ENCODE data around the gene CBX4. TPM values are rescaled to one million over a fixed set of nuclear protein-coding genes. Genes with fewer than 3 reads are reported as not detected.

Gene CBX4
- total RNA-seq, 1 experiment from 2014 or later = 3.3 TPM

DNA sequence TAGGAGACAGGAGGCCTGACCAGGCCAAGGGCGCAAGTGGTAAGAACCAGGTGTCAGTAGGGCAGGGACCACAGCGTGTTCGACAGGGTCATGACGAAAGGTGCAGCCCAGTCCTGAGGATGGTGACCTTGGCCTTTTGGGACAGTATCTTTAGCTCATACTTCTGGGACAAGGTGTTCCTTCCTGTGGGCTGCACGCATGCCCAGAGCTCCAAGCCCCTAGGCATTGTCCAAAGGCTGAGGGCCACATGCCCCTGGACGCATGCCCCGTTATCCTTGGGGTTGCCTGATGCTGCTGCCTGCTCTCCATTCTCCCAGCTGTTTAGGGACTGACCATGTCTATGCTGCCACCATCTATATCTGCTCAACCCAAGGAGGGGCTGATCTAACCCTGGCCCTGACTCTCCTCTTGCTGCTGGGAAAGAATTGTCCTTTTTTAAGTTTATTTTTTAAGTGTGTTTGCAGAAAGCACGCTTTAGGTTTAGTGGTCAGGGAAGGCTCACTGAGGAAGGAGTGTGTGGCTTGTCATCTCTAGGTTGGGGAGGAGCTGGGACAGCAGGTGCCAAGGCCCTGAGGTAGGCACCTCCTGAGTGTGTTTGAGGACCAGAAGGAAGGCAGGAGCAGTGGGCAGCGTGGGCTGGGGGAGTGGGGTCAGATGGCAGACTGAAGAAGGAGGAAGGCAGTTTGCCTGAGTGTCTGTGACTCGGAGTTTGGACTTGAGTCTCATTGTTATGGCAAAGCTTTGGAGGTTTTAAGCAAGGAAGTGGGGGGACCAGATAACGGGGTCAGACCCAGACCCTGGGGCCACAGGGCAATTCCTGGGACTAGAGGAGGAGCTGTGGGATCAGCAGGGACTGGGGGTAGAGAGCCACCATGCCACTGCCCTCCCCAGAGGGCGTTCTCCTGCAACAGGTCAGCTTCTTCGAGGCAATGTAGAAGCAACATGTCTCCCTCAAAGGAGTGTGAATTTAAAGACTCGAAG is 15.1 kb upstream of the CBX4 start:
- Mint-ChIP-seq H3K36me3 (no peaks in the 10 kb centered on the region), H3K9me3 (no peaks in the 10 kb centered on the region), H3K4me3 (no peak overlapping the region), H3K27me3 (ENCODE audit: low read depth) (peaks cover under 1% of the 10 kb centered on the region), H3K27ac (no peak overlapping the region), H3K4me1 (peaks cover 3% of the 10 kb centered on the region)
- DNase-seq (ENCODE audit: low spot score) (no peak), ATAC-seq (no peak)
- POLR2A ChIA-PET = interaction anchor here (1.1 kb wide), 1 partner anchor 17 kb away, joined by 3 read pairs; no protein-coding TSS in a partner anchor
- TF ChIP-seq ZNF396 (CRISPR knock-in tag; IDR thresholded peaks at IDR 0.05; ENCODE audit: borderline replicate concordance) = no peak
- no peak for TF ChIP-seq TEAD4 (CRISPR knock-in tag; IDR thresholded peaks at IDR 0.05)
- no peak for TF ChIP-seq RELA (CRISPR knock-in tag; IDR thresholded peaks at IDR 0.05; ENCODE audit: borderline replicate concordance)
- TF ChIP-seq ZNF138 (CRISPR knock-in tag; conservative IDR thresholded peaks at IDR 0.05) = no peak
- no peak for TF ChIP-seq CDX4 (CRISPR knock-in tag; IDR thresholded peaks at IDR 0.05; ENCODE audit: borderline replicate concordance)
- TF ChIP-seq STAT6 (CRISPR knock-in tag; conservative IDR thresholded peaks at IDR 0.05; ENCODE audit: low read depth) = no peak
- TF ChIP-seq GABPB1 (CRISPR knock-in tag; IDR thresholded peaks at IDR 0.05) = no peak
- no peak for TF ChIP-seq AFF4 (CRISPR knock-in tag; IDR thresholded peaks at IDR 0.05; ENCODE audit: borderline replicate concordance)
- TF ChIP-seq, protein P1, sequence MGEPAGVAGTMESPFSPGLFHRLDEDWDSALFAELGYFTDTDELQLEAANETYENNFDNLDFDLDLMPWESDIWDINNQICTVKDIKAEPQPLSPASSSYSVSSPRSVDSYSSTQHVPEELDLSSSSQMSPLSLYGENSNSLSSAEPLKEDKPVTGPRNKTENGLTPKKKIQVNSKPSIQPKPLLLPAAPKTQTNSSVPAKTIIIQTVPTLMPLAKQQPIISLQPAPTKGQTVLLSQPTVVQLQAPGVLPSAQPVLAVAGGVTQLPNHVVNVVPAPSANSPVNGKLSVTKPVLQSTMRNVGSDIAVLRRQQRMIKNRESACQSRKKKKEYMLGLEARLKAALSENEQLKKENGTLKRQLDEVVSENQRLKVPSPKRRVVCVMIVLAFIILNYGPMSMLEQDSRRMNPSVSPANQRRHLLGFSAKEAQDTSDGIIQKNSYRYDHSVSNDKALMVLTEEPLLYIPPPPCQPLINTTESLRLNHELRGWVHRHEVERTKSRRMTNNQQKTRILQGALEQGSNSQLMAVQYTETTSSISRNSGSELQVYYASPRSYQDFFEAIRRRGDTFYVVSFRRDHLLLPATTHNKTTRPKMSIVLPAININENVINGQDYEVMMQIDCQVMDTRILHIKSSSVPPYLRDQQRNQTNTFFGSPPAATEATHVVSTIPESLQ (CRISPR knock-in tag; IDR thresholded peaks at IDR 0.05) = no peak
- no peak for TF ChIP-seq OVOL2 (CRISPR knock-in tag; IDR thresholded peaks at IDR 0.05; ENCODE audit: borderline replicate concordance)
- no peak for TF ChIP-seq SMAD4 (CRISPR knock-in tag; IDR thresholded peaks at IDR 0.05)
- no peak for TF ChIP-seq KAT7 (CRISPR knock-in tag; IDR thresholded peaks at IDR 0.05; ENCODE audit: borderline replicate concordance)
- TF ChIP-seq, protein P2, sequence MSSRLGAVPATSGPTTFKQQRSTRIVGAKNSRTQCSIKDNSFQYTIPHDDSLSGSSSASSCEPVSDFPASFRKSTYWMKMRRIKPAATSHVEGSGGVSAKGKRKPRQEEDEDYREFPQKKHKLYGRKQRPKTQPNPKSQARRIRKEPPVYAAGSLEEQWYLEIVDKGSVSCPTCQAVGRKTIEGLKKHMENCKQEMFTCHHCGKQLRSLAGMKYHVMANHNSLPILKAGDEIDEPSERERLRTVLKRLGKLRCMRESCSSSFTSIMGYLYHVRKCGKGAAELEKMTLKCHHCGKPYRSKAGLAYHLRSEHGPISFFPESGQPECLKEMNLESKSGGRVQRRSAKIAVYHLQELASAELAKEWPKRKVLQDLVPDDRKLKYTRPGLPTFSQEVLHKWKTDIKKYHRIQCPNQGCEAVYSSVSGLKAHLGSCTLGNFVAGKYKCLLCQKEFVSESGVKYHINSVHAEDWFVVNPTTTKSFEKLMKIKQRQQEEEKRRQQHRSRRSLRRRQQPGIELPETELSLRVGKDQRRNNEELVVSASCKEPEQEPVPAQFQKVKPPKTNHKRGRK (CRISPR knock-in tag; IDR thresholded peaks at IDR 0.05; ENCODE audit: borderline replicate concordance) = no peak
- TF ChIP-seq, protein P3, sequence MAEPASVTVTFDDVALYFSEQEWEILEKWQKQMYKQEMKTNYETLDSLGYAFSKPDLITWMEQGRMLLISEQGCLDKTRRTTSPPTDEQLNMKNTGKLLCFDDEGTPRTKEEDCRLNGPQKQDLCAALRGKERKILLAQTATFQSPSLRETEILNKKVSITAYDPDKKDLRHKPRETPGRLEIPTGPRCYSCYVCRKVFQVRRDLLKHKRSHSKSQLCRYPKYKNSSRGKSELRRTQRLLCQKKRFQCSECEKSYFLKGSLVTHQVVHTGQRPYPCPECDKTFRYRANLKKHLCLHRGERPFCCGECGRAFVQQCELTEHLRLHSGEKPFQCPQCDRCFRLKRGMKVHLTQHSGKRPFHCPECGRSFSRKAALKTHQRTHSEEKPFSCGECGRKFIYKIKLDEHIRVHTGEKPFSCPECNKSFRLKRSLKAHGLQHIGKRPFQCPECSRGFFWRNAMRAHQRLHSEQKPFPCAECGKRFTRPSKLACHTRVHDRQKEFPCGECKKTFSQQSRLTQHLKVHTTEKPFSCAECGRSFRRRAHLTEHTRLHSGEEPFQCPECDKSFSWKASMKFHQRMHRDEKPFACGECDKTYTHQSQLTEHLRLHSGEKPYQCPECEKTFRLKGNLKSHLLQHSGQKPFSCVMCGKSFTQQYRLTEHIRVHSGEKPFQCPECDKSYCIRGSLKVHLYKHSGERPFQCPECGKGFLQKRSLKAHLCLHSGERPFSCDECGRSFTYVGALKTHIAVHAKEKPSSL (CRISPR knock-in tag; conservative IDR thresholded peaks at IDR 0.05) = no peak
- TF ChIP-seq E2F5 (CRISPR knock-in tag; IDR thresholded peaks at IDR 0.05) = no peak
- no peak for TF ChIP-seq PRDM15 (CRISPR knock-in tag; IDR thresholded peaks at IDR 0.05)
- CTCF ChIA-PET = interaction anchor here (0.6 to 2.8 kb wide), 8 partner anchors 9 to 116 kb away, joined by 3 to 13 read pairs (median 4); partner anchors contain the start of gene CBX4

Measured in WTC11 (cell line).